ENCODE results near the gene TAS1R3.

TAS1R3 gene

DNA sequence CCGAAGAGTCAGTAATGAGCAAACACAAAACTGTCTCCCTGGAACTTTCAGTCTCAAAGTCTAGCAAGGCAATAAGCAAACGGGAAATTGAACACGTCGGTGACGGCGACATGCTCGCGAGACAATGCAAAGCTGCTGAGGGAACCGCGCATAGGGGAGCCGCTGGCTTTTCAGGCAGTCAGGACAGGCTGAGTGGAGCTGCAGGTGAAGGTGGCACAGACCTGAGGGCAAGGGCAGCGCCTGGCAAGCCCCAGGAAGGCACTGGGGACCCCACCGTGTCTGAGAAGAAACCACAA, 11.5 kb upstream of the TAS1R3 start:
- no peak for TF ChIP-seq POLR2AphosphoS5 (IDR thresholded peaks at IDR 0.05; ENCODE audit: low read depth, low read length)

DNA sequence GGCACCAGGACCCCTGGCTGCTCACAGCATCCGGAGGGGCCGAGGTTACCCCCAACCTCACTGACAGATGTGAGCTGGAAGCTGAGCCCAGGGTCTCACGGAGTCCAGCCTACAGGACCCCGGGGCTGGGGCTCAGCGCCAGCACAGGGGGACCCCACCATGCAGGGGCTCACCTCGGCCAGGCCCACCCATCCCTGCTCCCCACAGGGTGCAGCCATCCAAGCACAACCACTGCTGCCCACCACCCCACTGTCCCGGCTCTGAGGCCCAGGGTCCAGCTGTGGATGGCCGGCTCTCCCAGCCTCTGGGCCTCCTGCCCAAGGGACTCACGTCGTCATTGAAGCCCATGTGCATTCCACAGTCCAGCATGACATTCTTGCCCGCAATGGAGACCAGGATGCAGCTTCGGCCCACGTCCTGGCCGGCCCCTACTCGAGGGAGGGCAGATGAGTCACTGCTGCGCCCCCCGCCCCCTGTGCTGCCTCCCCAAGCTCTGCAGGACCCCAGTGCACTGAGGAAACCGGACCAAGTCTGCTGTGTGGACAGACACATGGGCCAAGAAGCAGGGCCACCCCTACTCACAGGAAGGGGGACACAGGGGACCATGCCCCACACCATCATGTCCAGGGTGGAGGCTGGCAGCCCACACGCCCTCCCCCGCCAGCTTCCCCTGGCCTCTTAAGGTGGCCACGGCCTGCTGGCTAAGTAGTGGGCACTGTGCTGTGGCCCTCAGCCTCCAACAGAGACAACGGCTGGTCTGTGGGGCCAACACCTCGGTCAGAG, 10.2 kb upstream of the TAS1R3 start:
- TF ChIP-seq TAF1 (IDR thresholded peaks at IDR 0.05; ENCODE audit: borderline replicate concordance, insufficient read depth, low read length) (no peak), FOXP2 (optimal IDR thresholded peaks at IDR 0.05; ENCODE audit: borderline replicate concordance, extremely low read depth, extremely low read length, insufficient read depth) (no peak), POLR2AphosphoS5 (IDR thresholded peaks at IDR 0.05; ENCODE audit: low read depth, low read length) (no peak), SIN3A (IDR thresholded peaks at IDR 0.05; ENCODE audit: borderline replicate concordance, insufficient read depth, low read length) (no peak)
- TF ChIP-seq, protein P1, sequence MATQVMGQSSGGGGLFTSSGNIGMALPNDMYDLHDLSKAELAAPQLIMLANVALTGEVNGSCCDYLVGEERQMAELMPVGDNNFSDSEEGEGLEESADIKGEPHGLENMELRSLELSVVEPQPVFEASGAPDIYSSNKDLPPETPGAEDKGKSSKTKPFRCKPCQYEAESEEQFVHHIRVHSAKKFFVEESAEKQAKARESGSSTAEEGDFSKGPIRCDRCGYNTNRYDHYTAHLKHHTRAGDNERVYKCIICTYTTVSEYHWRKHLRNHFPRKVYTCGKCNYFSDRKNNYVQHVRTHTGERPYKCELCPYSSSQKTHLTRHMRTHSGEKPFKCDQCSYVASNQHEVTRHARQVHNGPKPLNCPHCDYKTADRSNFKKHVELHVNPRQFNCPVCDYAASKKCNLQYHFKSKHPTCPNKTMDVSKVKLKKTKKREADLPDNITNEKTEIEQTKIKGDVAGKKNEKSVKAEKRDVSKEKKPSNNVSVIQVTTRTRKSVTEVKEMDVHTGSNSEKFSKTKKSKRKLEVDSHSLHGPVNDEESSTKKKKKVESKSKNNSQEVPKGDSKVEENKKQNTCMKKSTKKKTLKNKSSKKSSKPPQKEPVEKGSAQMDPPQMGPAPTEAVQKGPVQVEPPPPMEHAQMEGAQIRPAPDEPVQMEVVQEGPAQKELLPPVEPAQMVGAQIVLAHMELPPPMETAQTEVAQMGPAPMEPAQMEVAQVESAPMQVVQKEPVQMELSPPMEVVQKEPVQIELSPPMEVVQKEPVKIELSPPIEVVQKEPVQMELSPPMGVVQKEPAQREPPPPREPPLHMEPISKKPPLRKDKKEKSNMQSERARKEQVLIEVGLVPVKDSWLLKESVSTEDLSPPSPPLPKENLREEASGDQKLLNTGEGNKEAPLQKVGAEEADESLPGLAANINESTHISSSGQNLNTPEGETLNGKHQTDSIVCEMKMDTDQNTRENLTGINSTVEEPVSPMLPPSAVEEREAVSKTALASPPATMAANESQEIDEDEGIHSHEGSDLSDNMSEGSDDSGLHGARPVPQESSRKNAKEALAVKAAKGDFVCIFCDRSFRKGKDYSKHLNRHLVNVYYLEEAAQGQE (IDR thresholded peaks at IDR 0.05; ENCODE audit: insufficient read depth in 1 of 2, low read depth in 2 of 2, low read length in 2 of 2) = no peak

DNA sequence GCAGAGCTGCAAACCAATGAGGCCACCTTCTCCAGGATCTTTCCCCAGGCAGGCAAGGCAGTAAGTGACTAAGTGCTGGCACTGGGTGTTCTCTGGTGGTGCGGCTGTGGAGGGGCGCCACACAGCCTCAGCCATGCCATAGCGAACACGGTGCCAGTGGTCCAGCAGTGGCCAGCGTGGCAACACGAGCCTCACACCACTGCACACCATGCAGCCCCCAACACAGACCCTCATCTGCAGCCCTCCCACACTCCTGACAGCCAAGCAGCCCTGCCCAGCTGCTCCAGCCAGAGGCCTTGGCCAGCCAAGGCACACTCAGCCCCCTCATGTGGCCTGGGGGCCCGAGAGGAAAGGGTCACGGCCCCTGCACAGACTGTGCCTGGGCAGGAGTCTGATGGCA, 9.6 kb upstream of the TAS1R3 start:
- TF ChIP-seq POLR2AphosphoS5 (IDR thresholded peaks at IDR 0.05; ENCODE audit: low read depth, low read length) (no peak), TAF1 (IDR thresholded peaks at IDR 0.05; ENCODE audit: borderline replicate concordance, insufficient read depth, low read length) (no peak), SIN3A (IDR thresholded peaks at IDR 0.05; ENCODE audit: borderline replicate concordance, insufficient read depth, low read length) (no peak), FOXP2 (optimal IDR thresholded peaks at IDR 0.05; ENCODE audit: borderline replicate concordance, extremely low read depth, extremely low read length, insufficient read depth) (no peak)
- TF ChIP-seq, protein P1 (IDR thresholded peaks at IDR 0.05; ENCODE audit: insufficient read depth in 1 of 2, low read depth in 2 of 2, low read length in 2 of 2) = no peak

DNA sequence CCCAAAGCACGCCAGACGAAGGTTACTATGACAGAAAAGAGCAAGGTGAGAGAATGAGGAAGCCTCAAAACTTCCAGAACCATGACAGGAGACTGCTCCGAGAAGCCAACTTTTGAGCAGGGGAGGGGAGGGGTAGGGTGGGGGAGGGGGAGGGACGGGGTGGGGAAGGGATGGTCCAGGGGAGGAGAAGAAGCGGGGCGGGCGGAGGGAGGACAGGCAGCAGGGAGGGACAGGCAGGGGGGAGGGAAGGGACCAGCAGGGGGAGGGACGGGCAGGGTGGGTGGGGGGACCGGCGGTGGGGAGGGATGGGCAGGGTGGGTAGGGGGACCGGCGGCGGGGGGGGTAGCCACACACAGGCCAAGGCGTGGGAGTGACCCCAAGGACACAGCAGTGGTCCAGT, 8.7 kb upstream of the TAS1R3 start:
- TF ChIP-seq, protein P1 (IDR thresholded peaks at IDR 0.05; ENCODE audit: insufficient read depth in 1 of 2, low read depth in 2 of 2, low read length in 2 of 2) = no peak
- TF ChIP-seq TAF1 (IDR thresholded peaks at IDR 0.05; ENCODE audit: borderline replicate concordance, insufficient read depth, low read length) (no peak), FOXP2 (optimal IDR thresholded peaks at IDR 0.05; ENCODE audit: borderline replicate concordance, extremely low read depth, extremely low read length, insufficient read depth) (no peak), POLR2AphosphoS5 (IDR thresholded peaks at IDR 0.05; ENCODE audit: low read depth, low read length) (no peak), SIN3A (IDR thresholded peaks at IDR 0.05; ENCODE audit: borderline replicate concordance, insufficient read depth, low read length) (no peak)

DNA sequence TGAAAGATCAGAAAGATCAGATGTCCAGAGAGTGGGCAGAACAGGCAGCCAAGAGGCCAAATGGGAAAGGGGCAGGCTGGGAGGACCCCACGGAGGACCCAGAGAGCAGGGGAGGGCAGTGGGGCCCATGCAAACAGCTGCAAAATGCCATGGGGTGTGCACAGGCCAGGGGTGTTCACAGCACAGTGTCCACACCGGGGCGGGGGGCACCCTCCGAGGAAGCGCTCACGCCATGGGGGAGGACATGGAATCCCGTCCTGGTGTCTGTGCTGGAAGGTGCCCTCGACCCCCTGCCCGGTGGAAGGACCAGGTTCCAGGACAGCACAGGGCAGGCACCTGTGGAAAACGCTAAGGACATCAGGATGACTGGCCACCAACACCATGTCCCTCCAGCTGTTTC, 8.1 kb upstream of the TAS1R3 start:
- no peak for TF ChIP-seq FOXP2 (optimal IDR thresholded peaks at IDR 0.05; ENCODE audit: borderline replicate concordance, extremely low read depth, extremely low read length, insufficient read depth)
- no peak for TF ChIP-seq SIN3A (IDR thresholded peaks at IDR 0.05; ENCODE audit: borderline replicate concordance, insufficient read depth, low read length)
- TF ChIP-seq, protein P1 (IDR thresholded peaks at IDR 0.05; ENCODE audit: insufficient read depth in 1 of 2, low read depth in 2 of 2, low read length in 2 of 2) = no peak
- TF ChIP-seq TAF1 (IDR thresholded peaks at IDR 0.05; ENCODE audit: borderline replicate concordance, insufficient read depth, low read length) = no peak
- no peak for TF ChIP-seq POLR2AphosphoS5 (IDR thresholded peaks at IDR 0.05; ENCODE audit: low read depth, low read length)

Data from PFSK-1 (cell line).